Effector CD8-positive, alpha-beta T cell (primary cell): ENCODE data around the gene DALRD3.

Experiments used
- DNase-seq: peaks from one replicate; lab custom pipeline; 2025; lab: John Stamatoyannopoulos, UW
- total RNA-seq, 4 experiments: gene quantifications; one replicate each; lab custom pipeline; 2026; lab: John Stamatoyannopoulos, UW

Gene DALRD3, protein sequence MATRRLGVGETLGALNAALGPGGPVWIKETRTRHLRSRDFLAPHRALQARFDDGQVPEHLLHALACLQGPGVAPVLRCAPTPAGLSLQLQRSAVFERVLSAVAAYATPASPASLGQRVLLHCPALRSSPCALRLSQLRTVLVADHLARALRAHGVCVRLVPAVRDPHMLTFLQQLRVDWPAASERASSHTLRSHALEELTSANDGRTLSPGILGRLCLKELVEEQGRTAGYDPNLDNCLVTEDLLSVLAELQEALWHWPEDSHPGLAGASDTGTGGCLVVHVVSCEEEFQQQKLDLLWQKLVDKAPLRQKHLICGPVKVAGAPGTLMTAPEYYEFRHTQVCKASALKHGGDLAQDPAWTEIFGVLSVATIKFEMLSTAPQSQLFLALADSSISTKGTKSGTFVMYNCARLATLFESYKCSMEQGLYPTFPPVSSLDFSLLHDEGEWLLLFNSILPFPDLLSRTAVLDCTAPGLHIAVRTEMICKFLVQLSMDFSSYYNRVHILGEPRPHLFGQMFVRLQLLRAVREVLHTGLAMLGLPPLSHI
- 34.4 to 42.1 (median 36.7) reads per million in 4 experiments for total RNA-seq

DNA sequence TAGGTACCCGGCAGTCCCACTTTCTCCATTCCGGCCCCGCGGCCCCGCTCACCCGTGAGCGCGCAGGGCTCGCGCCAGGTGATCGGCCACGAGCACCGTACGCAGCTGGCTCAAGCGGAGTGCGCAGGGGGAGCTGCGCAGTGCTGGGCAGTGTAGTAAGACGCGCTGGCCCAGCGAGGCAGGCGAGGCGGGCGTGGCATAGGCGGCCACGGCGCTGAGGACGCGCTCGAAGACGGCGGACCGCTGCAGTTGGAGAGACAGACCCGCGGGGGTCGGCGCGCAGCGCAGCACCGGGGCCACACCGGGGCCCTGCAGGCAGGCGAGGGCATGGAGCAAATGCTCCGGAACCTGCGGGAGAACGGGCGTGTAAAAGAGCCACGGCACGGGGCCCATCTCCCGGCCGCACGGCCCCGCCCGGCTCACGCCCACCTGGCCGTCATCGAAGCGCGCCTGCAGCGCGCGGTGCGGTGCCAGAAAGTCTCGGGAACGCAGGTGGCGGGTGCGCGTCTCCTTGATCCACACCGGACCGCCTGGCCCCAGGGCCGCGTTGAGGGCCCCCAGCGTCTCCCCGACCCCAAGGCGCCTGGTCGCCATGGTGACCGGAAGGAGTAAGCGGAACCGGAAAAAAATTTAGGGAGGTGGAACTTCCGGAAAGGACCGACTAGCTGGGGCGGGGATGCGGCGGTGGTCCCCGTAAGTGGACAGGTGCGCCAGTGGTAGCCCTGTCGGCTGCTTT is at the start of gene DALRD3:
DALRD3 (minus strand) TSS at position 610 of the 736 bp plus-strand sequence; CDS start at position 594, 16 bp downstream.
- DNase-seq: peak; percentile 41

GRCh38 chr3:49058011-49058410 is 39.6 kb upstream of the DALRD3 start:
- no peak for DNase-seq

- DNase-seq: no peak
Observed at GRCh38 chr3:49057268-49057667, 38.9 kb upstream of the DALRD3 start.

- no peak for DNase-seq
Observed at GRCh38 chr3:49054344-49054862, 36.0 kb upstream of the DALRD3 start.

- no peak for DNase-seq
Observed at GRCh38 chr3:49053543-49053942, 35.2 kb upstream of the DALRD3 start.

- DNase-seq: no peak
Observed at GRCh38 chr3:49035281-49035680, 16.9 kb upstream of the DALRD3 start.

GRCh38 chr3:49034650-49035049 is 16.3 kb upstream of the DALRD3 start:
- DNase-seq: no peak

GRCh38 chr3:49032646-49033304 is 14.4 kb upstream of the DALRD3 start:
- DNase-seq: no peak

- DNase-seq: no peak
Observed at GRCh38 chr3:49030321-49030720, 11.9 kb upstream of the DALRD3 start.

- DNase-seq: no peak
Observed at GRCh38 chr3:49029563-49029884, 11.1 kb upstream of the DALRD3 start.

DNA sequence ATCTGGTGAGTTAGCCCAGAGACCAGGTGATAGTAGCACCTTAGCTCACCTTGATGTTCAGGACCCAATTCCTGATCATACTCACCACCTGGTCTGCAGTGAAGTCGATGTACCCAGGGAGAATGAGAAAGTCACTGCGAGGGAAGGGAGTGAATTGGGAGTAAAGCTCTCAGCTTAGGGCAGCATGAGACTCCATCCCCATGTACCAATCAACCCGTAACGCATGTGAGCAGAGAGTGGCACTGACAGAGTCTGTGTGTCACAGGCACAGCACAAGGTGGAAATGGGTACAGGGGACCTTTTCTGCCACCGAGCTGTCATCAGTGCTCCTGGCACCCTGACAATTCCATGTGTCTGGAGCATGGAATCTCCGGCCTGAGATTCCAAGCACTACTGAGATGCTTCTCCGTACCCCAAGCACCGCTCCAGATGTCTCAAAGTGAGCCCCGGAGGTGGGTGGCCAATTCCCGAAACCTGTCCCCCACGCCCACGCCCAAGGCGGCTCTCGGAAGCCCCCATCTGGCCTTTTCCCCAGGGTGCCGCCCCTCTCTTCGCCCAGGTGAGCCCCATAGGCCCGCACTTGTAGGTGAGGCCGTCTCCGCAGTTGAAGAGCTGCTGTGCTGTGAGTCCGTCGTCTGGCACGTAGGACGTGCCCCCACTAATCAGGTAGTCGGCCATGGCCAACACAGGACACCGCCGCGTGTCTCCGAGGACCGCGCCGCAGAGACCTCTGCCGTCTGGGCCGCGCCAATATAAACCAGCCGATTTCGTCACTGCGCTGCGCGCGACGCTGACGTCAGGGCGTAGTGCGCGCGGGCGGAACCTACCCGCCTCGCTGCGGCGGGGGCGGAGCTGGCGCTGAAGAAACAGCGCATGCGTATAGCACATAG is 10.5 kb upstream of the DALRD3 start, which contains the start of gene IMPDH2:
IMPDH2 (minus strand) TSS at position 726 of the 890 bp plus-strand sequence; CDS start at position 678, 48 bp downstream.
- DNase-seq: peak; percentile 90

DNA sequence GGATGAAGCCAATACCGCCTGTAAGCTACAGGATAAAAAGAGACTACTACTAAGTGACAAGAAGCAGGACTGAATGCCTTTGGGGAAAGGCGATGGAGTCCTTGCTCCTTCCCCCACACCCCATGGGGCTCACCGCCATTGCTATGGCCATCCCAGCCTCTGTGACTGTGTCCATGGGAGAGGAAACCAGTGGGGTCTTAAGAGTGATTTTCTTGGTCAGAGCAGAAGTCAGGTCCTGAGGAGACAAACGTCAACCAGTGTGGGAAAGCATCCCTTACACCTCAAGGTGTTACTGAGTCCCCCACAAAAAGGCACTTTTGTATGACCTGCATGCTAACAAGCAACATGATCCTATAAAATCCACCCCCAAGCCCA is 9.9 kb upstream of the DALRD3 start:
- no peak for DNase-seq

GRCh38 chr3:49027634-49028033 is 9.3 kb upstream of the DALRD3 start:
- DNase-seq: no peak

- DNase-seq: no peak
Observed at GRCh38 chr3:49026536-49026935, 8.2 kb upstream of the DALRD3 start.

GRCh38 chr3:49025793-49026520 is 7.6 kb upstream of the DALRD3 start:
- no peak for DNase-seq

DNA sequence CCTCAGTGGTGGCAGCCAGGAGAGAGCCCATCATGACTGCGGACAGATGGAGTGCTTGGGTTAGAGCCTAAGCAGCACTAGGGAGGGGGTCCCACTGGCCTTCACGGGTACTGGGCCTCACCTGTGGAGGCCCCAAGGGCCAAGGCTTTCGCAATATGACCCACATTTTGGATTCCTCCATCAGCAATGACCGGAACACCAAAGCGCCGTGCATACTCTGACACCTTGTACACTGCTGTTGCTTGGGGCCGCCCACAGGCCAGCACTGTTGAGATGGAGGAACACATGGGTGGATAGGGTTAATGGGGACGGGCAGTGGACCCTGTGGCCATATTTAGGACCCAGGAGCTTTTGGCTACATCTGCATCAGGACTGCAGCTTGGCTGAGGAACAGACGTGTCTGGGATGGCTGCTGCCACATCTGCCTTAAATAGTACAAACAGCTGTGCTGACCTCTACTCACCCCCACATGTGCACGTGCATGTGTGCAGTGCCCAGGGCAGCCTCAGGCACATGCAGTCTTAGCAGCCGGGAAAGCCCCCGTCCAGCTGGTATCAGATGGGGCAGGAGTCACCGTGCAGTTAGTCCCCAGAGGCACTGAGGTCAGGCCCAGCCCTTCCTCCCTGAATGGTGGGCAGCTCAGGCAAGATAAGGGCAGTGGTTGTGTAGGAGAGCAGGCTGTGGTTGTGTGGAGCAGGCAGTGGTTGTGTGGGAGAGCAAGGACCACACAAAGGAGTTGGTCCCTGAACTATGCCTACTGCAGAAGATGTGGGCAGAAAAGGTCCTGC is 6.8 kb upstream of the DALRD3 start:
- no peak for DNase-seq

DNA sequence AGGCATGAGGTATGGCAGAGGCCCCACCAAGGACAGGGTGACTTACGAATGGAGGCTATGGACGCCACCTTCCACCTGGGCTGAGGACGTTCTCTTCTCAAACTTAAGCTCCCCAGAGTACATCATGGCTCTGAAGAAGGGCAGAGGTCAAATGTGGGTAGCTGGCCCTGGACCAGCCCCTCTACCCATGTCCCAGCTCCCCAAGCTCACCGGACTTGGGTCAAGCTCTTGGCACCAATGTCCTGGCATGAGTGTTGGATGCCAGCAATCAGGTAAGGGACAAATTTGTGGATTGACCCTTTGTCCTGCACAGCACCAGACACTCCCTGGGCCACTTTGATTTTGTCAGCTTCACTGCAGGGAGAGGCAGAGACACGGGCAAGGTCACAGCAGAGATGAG is 6.1 kb upstream of the DALRD3 start:
- no peak for DNase-seq

DNA sequence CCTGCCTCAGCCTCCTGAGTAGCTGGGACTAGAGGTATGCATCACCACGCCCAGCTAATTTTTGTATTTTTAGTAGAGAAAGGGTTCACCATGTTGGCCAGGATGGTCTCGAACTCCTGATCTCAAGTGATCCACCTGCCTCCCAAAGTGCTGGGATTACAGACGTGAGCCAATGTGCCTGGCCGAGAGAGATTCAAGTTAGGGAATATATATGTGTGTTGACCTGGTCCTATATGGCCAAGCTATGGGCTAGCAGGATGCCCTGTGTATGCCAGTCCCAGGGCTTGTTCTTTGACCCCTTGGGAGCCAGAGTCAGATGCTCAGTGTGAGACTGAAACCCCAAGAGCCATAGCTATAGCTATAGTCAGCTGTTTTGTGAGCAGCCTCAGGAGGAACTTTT is 5.4 kb upstream of the DALRD3 start:
- no peak for DNase-seq

DNA sequence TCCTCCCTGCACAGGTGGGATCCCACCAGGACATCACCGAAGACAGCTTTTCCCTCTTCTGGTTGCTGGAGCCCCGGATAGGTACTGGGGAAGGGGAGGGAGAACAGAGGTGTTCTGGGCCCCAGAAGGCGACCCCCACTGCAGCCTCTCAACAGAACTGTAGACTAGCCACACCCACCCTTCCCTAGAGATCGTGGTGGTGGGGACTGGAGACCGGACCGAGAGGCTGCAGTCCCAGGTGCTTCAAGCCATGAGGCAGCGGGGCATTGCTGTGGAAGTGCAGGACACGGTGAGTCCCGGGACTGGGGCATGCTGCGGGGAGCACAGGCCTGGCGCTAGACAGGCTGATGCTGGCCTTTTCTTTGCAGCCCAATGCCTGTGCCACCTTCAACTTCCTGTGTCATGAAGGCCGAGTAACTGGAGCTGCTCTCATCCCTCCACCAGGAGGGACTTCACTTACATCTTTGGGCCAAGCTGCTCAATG is 4.3 kb upstream of the DALRD3 start:
- DNase-seq: no peak
